Cardiac muscle cell (in vitro differentiated cells and primary cell): ENCODE measurements around the gene BCCIP. TPM values are rescaled to one million over a fixed set of nuclear protein-coding genes. Genes with fewer than 3 reads are reported as not detected.

ENCODE experiments used
- DNase-seq, 2 donors: peaks; one replicate each; pipeline versions ENCODE4 v3.0.0 to v3.0.0-alpha.2; 2010 to 2017; ENCODE audit warnings: low read depth in 1 of 2, low spot score in 1 of 2
- H3K27ac ChIP-seq: fragments of 200-600 bp; sonication (generic); 2 replicates; pipeline ENCODE4 v1.5.1; 2016
- H3K27me3 ChIP-seq: fragments of 200-600 bp; sonication (generic); 2 replicates; pipeline ENCODE4 v1.6.0; 2016; ENCODE audit warnings: control low read depth
- H3K36me3 ChIP-seq: fragments of 200-600 bp; sonication (generic); 2 replicates; pipeline ENCODE4 v1.5.1; 2016; ENCODE audit warnings: control low read depth
- H3K4me1 ChIP-seq: fragments of 200-600 bp; sonication (generic); 2 replicates; pipeline ENCODE4 v1.8.1; 2017; ENCODE audit warnings: low read depth, mild to moderate bottlenecking, mixed run types
- H3K4me3 ChIP-seq: fragments of 200-600 bp; sonication (generic); 2 replicates; pipeline ENCODE4 v1.5.1; 2016; ENCODE audit warnings: mild to moderate bottlenecking
- H3K9me3 ChIP-seq: fragments of 200-600 bp; sonication (generic); 2 replicates; pipeline ENCODE4 v1.5.1; 2017; ENCODE audit warnings: low read depth, mild to moderate bottlenecking, control low read depth
- polyA plus RNA-seq: library from polyadenylated mRNA; unstranded; fragments of >200 nt; fragmentation: Nextera tagmentation; extraction: Ambion mirVana; gene quantifications from 2 replicates; pipeline ENCODE4 v1.2.1, GENCODE V29; 2016
- total RNA-seq: library from RNA; depleted of rRNA; stranded (reverse); fragments of >200 nt; gene quantifications from 2 replicates; pipeline ENCODE4 v1.2.3, GENCODE V29; 2016
- TF ChIP-seq, protein P1 (sequence below): IDR thresholded peaks from 2 replicates; pipeline ENCODE4 v1.5.1; 2012; ENCODE audit warnings: low read depth, mild to moderate bottlenecking, low read length

BCCIP gene
- total and polyA plus RNA-seq, 2 experiments from 2014 or later: 34.2 to 93.9 TPM

DNA sequence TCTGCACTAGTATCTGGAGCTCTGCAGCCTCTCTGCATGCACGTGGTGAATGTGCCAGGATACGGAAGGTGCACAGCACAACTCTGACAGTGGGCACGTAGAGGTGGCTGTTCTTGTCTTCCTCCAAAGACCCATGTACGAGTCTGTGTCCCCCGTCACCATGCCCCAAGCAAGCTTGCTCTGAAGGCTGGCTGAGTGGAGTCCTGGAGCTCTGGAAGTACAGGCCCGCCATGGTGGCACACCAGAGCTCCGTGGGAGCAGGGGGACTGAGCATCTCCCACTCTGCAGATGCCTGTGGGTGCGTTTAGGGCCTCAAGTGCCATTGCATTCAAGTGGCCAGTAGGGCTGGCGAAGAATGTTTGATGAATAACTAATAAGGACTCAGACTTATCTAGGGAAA, 17.1 kb downstream of the BCCIP start:
- Histone ChIP-seq H3K27ac (no peak overlapping the region), H3K9me3 (no peaks in the 10 kb centered on the region), H3K4me3 (no peak overlapping the region), H3K36me3 (peaks cover 73% of the 10 kb centered on the region), H3K27me3 (no peaks in the 10 kb centered on the region), H3K4me1 (no peaks in the 10 kb centered on the region)
- TF ChIP-seq, protein P1, sequence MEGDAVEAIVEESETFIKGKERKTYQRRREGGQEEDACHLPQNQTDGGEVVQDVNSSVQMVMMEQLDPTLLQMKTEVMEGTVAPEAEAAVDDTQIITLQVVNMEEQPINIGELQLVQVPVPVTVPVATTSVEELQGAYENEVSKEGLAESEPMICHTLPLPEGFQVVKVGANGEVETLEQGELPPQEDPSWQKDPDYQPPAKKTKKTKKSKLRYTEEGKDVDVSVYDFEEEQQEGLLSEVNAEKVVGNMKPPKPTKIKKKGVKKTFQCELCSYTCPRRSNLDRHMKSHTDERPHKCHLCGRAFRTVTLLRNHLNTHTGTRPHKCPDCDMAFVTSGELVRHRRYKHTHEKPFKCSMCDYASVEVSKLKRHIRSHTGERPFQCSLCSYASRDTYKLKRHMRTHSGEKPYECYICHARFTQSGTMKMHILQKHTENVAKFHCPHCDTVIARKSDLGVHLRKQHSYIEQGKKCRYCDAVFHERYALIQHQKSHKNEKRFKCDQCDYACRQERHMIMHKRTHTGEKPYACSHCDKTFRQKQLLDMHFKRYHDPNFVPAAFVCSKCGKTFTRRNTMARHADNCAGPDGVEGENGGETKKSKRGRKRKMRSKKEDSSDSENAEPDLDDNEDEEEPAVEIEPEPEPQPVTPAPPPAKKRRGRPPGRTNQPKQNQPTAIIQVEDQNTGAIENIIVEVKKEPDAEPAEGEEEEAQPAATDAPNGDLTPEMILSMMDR: no peak
- DNase-seq: no peak

DNA sequence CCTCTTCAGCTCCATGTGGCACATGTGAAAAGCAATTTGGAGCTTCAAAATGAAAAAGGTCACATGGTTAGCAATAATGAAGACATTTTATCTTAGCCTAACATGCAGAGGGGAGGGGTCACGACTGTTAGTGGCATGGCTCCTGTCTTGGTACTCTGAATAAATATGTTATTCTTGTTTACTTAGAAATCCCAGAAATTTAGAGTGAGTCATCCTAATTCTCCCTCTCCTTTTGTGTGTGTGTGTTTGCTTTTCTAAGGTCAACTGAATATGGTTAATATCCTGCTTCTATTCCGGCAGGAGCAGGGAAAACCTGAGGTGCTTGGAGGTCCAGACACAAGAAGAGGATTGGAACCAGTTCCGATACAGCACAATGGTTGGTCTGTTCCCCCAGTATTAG, 17.6 kb downstream of the BCCIP start:
- no peak for DNase-seq
- no peak overlapping the region for H3K4me3 ChIP-seq
- TF ChIP-seq, protein P1: no peak
- H3K4me1 ChIP-seq: no peaks in the 10 kb centered on the region
- H3K27me3 ChIP-seq: no peaks in the 10 kb centered on the region
- peaks cover 69% of the 10 kb centered on the region for H3K36me3 ChIP-seq
- no peak overlapping the region for H3K27ac ChIP-seq
- no peaks in the 10 kb centered on the region for H3K9me3 ChIP-seq

DNA sequence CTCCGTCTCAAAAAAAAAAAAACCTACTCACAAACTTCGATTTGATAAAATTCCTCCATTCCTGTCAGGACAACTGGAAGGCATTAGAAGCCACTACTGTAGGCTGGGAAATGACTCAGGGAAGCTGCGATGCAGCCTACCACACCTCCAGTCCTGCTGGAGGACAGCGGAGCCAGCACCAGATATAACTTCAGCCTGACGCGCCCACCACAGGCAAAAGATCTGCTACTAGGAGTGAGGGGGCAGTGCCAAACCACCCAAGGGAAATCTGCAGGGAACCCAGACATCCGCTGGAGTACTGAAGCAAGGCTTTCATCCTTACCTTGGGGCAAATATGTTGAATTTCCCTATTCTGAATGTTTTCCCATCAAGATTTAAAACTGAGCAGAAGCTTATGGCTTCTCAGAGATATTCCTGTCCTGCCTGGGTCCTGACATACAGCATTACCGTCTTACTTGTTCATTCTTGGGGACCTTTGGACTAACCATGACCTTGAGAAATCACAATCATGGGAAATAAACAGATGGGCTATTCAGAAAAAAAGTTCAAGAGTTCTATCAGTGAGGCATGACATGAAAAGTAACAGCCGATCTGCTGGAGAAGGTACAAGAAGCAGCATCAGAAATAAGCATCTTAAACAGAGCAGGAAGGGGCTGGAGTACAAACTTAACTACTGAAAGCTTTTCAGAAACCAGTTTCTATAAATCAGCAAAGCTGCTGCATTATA, 20.4 kb downstream of the BCCIP start:
- no peak overlapping the region for H3K27ac ChIP-seq
- peaks cover 57% of the 10 kb centered on the region for H3K36me3 ChIP-seq
- H3K9me3 ChIP-seq: no peaks in the 10 kb centered on the region
- H3K4me1 ChIP-seq: no peaks in the 10 kb centered on the region
- DNase-seq: no peak
- TF ChIP-seq, protein P1: no peak
- no peaks in the 10 kb centered on the region for H3K27me3 ChIP-seq
- no peak overlapping the region for H3K4me3 ChIP-seq

DNA sequence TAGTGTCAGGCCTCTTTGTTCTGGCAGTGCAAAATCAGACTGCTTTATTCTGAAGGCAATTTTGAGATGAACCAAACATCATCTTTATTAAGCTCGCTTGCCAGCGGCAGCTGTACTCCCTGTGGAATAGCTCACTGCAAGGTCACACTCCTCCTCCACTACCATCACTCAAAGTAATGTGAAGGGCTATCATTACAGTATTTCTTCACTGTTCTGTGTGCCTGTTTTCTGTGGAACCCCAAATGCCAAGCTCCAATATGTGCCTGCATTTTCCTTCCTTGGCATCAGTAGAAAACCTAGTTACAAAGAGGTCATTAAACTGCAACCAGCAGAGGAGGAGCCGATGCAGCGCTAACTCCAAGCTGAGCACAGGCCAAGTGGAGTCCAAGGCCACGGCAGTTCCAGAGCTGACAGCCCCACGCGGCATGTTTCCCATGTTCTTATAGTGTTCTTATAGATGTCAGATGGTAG, 21.4 kb downstream of the BCCIP start:
- Histone ChIP-seq H3K27me3 (no peaks in the 10 kb centered on the region), H3K4me3 (no peak overlapping the region), H3K36me3 (peaks cover 60% of the 10 kb centered on the region), H3K27ac (no peak overlapping the region), H3K9me3 (no peaks in the 10 kb centered on the region), H3K4me1 (no peaks in the 10 kb centered on the region)
- TF ChIP-seq, protein P1: no peak
- DNase-seq: no peak

DNA sequence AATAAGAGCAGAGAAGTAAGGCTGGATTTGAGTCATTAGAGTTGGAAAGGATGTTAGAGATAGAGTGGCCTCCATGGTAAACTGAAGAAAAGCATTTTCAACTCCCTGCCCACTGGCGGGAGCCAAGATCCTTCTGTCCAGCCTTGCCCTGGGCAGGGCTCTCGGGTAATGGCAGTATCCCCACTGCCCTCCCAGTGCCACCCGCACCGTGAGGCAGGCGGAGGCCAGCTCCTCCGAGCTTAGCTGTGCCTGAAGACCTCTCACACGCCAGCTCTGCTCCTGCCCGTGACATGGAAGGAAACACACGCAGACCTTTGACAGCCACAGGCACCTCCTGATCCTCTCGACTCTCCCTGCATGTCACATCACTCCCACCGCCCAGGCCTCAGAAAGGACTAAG, 22.3 kb downstream of the BCCIP start:
- peaks cover 53% of the 10 kb centered on the region for H3K36me3 ChIP-seq
- DNase-seq: no peak
- H3K4me3 ChIP-seq: no peak overlapping the region
- TF ChIP-seq, protein P1: no peak
- no peaks in the 10 kb centered on the region for H3K9me3 ChIP-seq
- H3K4me1 ChIP-seq: no peaks in the 10 kb centered on the region
- H3K27me3 ChIP-seq: no peaks in the 10 kb centered on the region
- H3K27ac ChIP-seq: no peak overlapping the region
